H1 (cell line): ENCODE data around the gene TFF2. TPM values are rescaled to one million over a fixed set of nuclear protein-coding genes. Genes with fewer than 3 reads are reported as not detected.

Experiments used
- CTCF ChIA-PET: fragments of 300-600 bp; sonication (Branson Sonifier 250); formaldehyde crosslinking; loops from one replicate; lab custom pipeline; 2021; ENCODE audit not compliant: partially characterized antibody; lab: Charles Lee
- POLR2A ChIA-PET: fragments of 300-600 bp; sonication (Branson Sonifier 250); formaldehyde crosslinking; loops from one replicate; lab custom pipeline; 2021; ENCODE audit warnings: inconsistent platforms; ENCODE audit not compliant: partially characterized antibody; lab: Charles Lee
- DNase-seq, 2 experiments: peaks; one replicate each; pipeline versions ENCODE4 v3.0.0 to v3.0.0-alpha.2; 2010 to 2022; ENCODE audit warnings: low spot score in 2 of 2, low read depth in 1 of 2, mixed read lengths in 1 of 2
- FAIRE-seq: peaks from 2 replicates; lab custom pipeline; 2011; peaks lifted over from hg19 to GRCh38; lab: Jason Lieb, UNC
- H2AFZ ChIP-seq: 2 replicates; pipeline ENCODE4 v1.8.1; 2012; ENCODE audit warnings: low read length, inconsistent platforms
- H2AK5ac ChIP-seq: 2 replicates; pipeline ENCODE4 v1.6.1; 2013; ENCODE audit warnings: low read depth, low read length
- H2BK120ac ChIP-seq: replicated peaks from 2 replicates; pipeline ENCODE3; 2013; ENCODE audit warnings: low read depth, low read length, inconsistent platforms
- H2BK12ac ChIP-seq: 2 replicates; pipeline ENCODE4 v1.6.1; 2013; ENCODE audit warnings: low read depth, low read length
- H2BK15ac ChIP-seq: 2 replicates; pipeline ENCODE4 v1.6.1; 2013; ENCODE audit warnings: low read length
- H2BK20ac ChIP-seq: 2 replicates; pipeline ENCODE4 v1.6.1; 2013; ENCODE audit warnings: low read length
- H2BK5ac ChIP-seq: 2 replicates; pipeline ENCODE4 v1.6.1; 2013; ENCODE audit warnings: low read depth, low read length
- H3K14ac ChIP-seq: 2 replicates; pipeline ENCODE4 v1.6.1; 2013; ENCODE audit warnings: inconsistent platforms; ENCODE audit not compliant: insufficient read length
- H3K18ac ChIP-seq: 2 replicates; pipeline ENCODE4 v1.6.1; 2013; ENCODE audit warnings: low read length; ENCODE audit errors: extremely low read depth
- H3K23ac ChIP-seq: 2 replicates; pipeline ENCODE4 v1.6.1; 2013; ENCODE audit warnings: inconsistent platforms; ENCODE audit not compliant: insufficient read length
- H3K23me2 ChIP-seq: 2 replicates; pipeline ENCODE4 v1.6.1; 2013; ENCODE audit warnings: low read depth, low read length
- H3K27ac ChIP-seq: 2 replicates; pipeline ENCODE4 v1.6.1; 2011; ENCODE audit warnings: low read depth, low read length, inconsistent platforms
- H3K27me3 ChIP-seq, 4 experiments: replicated peaks in 1 of 4; 1 replicate in 1 of 4; 2 replicates in 3 of 4; pipeline versions ENCODE4 v1.6.1 to v1.8.1; 2011 to 2013; ENCODE audit warnings: low read length in 3 of 4, mild to moderate bottlenecking in 3 of 4, inconsistent platforms in 2 of 4, mixed read lengths in 2 of 4, moderate library complexity in 1 of 4; ENCODE audit not compliant: control insufficient read depth in 3 of 4, insufficient read depth in 3 of 4; ENCODE audit errors: extremely low read depth in 1 of 4
- H3K36me3 ChIP-seq, 4 experiments: 2 replicates each; pipeline versions ENCODE4 v1.6.1 to v1.8.1; 2011 to 2013; ENCODE audit warnings: mild to moderate bottlenecking in 4 of 4, low read length in 3 of 4, moderate library complexity in 2 of 4, control low read depth in 1 of 4, inconsistent platforms in 1 of 4; ENCODE audit not compliant: insufficient read depth in 4 of 4, control insufficient read depth in 2 of 4
- H3K4ac ChIP-seq: replicated peaks from 2 replicates; pipeline ENCODE3; 2013; ENCODE audit warnings: low read length, low read depth, mixed read lengths, inconsistent platforms; ENCODE audit not compliant: insufficient read length
- H3K4me1 ChIP-seq, 4 experiments: replicated peaks in 1 of 4; 1 replicate in 1 of 4; 2 replicates in 3 of 4; pipeline versions ENCODE4 v1.6.1 to v1.8.1; 2011 to 2013; ENCODE audit warnings: low read length in 3 of 4, inconsistent platforms in 2 of 4, mixed read lengths in 1 of 4; ENCODE audit not compliant: insufficient read depth in 4 of 4, control insufficient read depth in 3 of 4
- H3K4me2 ChIP-seq, 2 experiments: 2 replicates each; pipeline versions ENCODE4 v1.6.1 to v1.8.1; 2011 to 2013; ENCODE audit warnings: low read depth in 2 of 2, low read length in 2 of 2, control low read depth in 1 of 2, inconsistent platforms in 1 of 2, mild to moderate bottlenecking in 1 of 2; ENCODE audit not compliant: insufficient read depth in 1 of 2
- H3K4me3 ChIP-seq, 4 experiments: fragments of 200-600, 300-600 bp in 1 of 4; sonication (generic), shearing (Covaris generic), sonication (Bioruptor Twin) in 1 of 4; 2 replicates each; pipeline versions ENCODE4 v1.5.1 to v1.8.1; 2011 to 2016; ENCODE audit warnings: low read length in 4 of 4, low read depth in 3 of 4, control low read depth in 2 of 4, inconsistent platforms in 2 of 4, mild to moderate bottlenecking in 2 of 4, mixed read lengths in 1 of 4, moderate library complexity in 1 of 4; ENCODE audit not compliant: insufficient read depth in 2 of 4; ENCODE audit errors: extremely low read depth in 1 of 4
- H3K56ac ChIP-seq: replicated peaks from 2 replicates; pipeline ENCODE3; 2013; ENCODE audit warnings: low read depth, mild to moderate bottlenecking, mixed read lengths, low read length, inconsistent platforms; ENCODE audit not compliant: insufficient read length
- H3K79me1 ChIP-seq: 2 replicates; pipeline ENCODE4 v1.6.1; 2013; ENCODE audit warnings: low read depth, low read length, control low read depth
- H3K79me2 ChIP-seq, 2 experiments: 2 replicates each; pipeline versions ENCODE4 v1.6.1 to v1.8.1; 2012 to 2013; ENCODE audit warnings: low read length in 2 of 2, mild to moderate bottlenecking in 2 of 2, inconsistent platforms in 1 of 2; ENCODE audit not compliant: insufficient read depth in 2 of 2, control insufficient read depth in 1 of 2
- H3K9ac ChIP-seq, 4 experiments: replicated peaks in 1 of 4; 1 replicate in 1 of 4; 2 replicates in 3 of 4; pipeline versions ENCODE4 v1.6.1 to v1.8.1; 2011 to 2013; ENCODE audit warnings: low read depth in 3 of 4, low read length in 3 of 4, control low read depth in 2 of 4, mild to moderate bottlenecking in 2 of 4, moderate library complexity in 2 of 4, inconsistent platforms in 1 of 4; ENCODE audit errors: extremely low read depth in 1 of 4
- H3K9me3 ChIP-seq, 2 experiments: 2 replicates each; pipeline versions ENCODE4 v1.6.1 to v1.8.1; 2012 to 2013; ENCODE audit warnings: mild to moderate bottlenecking in 2 of 2, moderate library complexity in 2 of 2, control low read depth in 1 of 2, inconsistent platforms in 1 of 2, low read depth in 1 of 2, low read length in 1 of 2, mixed read lengths in 1 of 2; ENCODE audit not compliant: insufficient read depth in 2 of 2
- H4K20me1 ChIP-seq, 2 experiments: replicated peaks in 1 of 2; 2 replicates each; pipeline versions ENCODE3 to v1.8.1; 2011 to 2013; ENCODE audit warnings: inconsistent platforms in 2 of 2, low read length in 2 of 2, mild to moderate bottlenecking in 1 of 2; ENCODE audit not compliant: insufficient read depth in 2 of 2, control insufficient read depth in 1 of 2
- H4K5ac ChIP-seq: 2 replicates; pipeline ENCODE4 v1.6.1; 2013; ENCODE audit warnings: low read length, low read depth, mixed read lengths, inconsistent platforms; ENCODE audit not compliant: insufficient read length
- H4K8ac ChIP-seq: 2 replicates; pipeline ENCODE4 v1.8.0; 2013; ENCODE audit warnings: mild to moderate bottlenecking, moderate library complexity, low read length, inconsistent platforms; ENCODE audit not compliant: insufficient read depth; ENCODE audit errors: extremely low read depth
- H4K91ac ChIP-seq: replicated peaks from 2 replicates; pipeline ENCODE3; 2013; ENCODE audit warnings: low read length, mixed read lengths, inconsistent platforms; ENCODE audit not compliant: insufficient read length
- CBX8 ChIP-seq: fragments of 300-800, 300-1000 bp; sonication (generic); IDR thresholded peaks from 2 replicates; pipeline ENCODE4 v1.7.1; 2016; ENCODE audit warnings: low read depth, low read length, borderline replicate concordance
- CEBPB ChIP-seq: IDR thresholded peaks from 2 replicates; pipeline ENCODE4 v1.6.1; 2012; ENCODE audit warnings: low read depth, low read length
- EGR1 ChIP-seq: IDR thresholded peaks from 2 replicates; pipeline ENCODE4 v1.6.1; 2011; ENCODE audit warnings: low read depth, low read length, borderline replicate concordance
- FOSL1 ChIP-seq: IDR thresholded peaks from 2 replicates; pipeline ENCODE4 v1.6.1; 2011; ENCODE audit warnings: mild to moderate bottlenecking, low read depth, low read length, moderate library complexity; ENCODE audit not compliant: insufficient read depth
- HDAC2 ChIP-seq, 2 experiments: fragments of 300-600 bp in 1 of 2; sonication (generic) in 1 of 2; IDR thresholded peaks; 2 replicates each; pipeline ENCODE4 v1.6.1; 2011 to 2012; ENCODE audit warnings: low read depth in 2 of 2, low read length in 2 of 2, mild to moderate bottlenecking in 2 of 2, moderate library complexity in 2 of 2, borderline replicate concordance in 1 of 2, inconsistent platforms in 1 of 2
- JUND ChIP-seq: IDR thresholded peaks from 2 replicates; pipeline ENCODE4 v1.6.1; 2011; ENCODE audit warnings: mild to moderate bottlenecking, improper control_type of control experiment, low read length
- POU5F1 ChIP-seq: IDR thresholded peaks from 2 replicates; pipeline ENCODE4 v1.6.1; 2011; ENCODE audit warnings: low read depth, mild to moderate bottlenecking, low read length, moderate library complexity
- SIN3A ChIP-seq, 2 experiments: IDR thresholded peaks in 1 of 2; conservative IDR thresholded peaks in 1 of 2; 2 replicates each; pipeline ENCODE4 v1.6.1; 2011 to 2012; ENCODE audit warnings: low read length in 2 of 2, improper control_type of control experiment in 1 of 2, low read depth in 1 of 2, mild to moderate bottlenecking in 1 of 2
- SIRT6 ChIP-seq: IDR thresholded peaks from one replicate; pipeline ENCODE4 v1.7.1; 2012; ENCODE audit warnings: low read length, inconsistent platforms
- TAF7 ChIP-seq: optimal IDR thresholded peaks from 2 replicates; pipeline ENCODE3; 2011; ENCODE audit warnings: low read depth, mild to moderate bottlenecking, inconsistent platforms, low read length, moderate library complexity, borderline replicate concordance
- TCF12 ChIP-seq: IDR thresholded peaks from 2 replicates; pipeline ENCODE4 v1.6.1; 2011; ENCODE audit warnings: low read depth, mild to moderate bottlenecking, low read length
- YY1 ChIP-seq: IDR thresholded peaks from 2 replicates; pipeline ENCODE4 v1.6.1; 2011; ENCODE audit warnings: low read depth, mild to moderate bottlenecking, low read length
- WGBS, 2 experiments: shearing (Covaris generic) in 1 of 2; methylation state at CpG; one replicate each; pipeline versions ENCODE4 v1.1.6 to v1.1.7; 2013 to 2015; ENCODE audit warnings: low lambda C conversion rate in 2 of 2, mixed read lengths in 2 of 2, inconsistent platforms in 1 of 2, low coverage in 1 of 2, missing lambda C conversion rate in 1 of 2; ENCODE audit not compliant: insufficient replicate concordance in 2 of 2, insufficient coverage in 1 of 2, insufficient read length in 1 of 2; ENCODE audit errors: extremely low coverage in 1 of 2, missing lambda C conversion rate in 1 of 2; 5-methylcytosine and 5-hydroxymethylcytosine counted together
- polyA plus RNA-seq, 7 experiments: library from polyadenylated mRNA; depleted of rRNA in 3 of 7; stranded (reverse) in 5 of 7; unstranded in 2 of 7; fragments of >200 nt in 5 of 7; fragments of 200-250 nt in 2 of 7; gene quantifications; 1 replicate in 5 of 7; 2 replicates in 1 of 7; 4 replicates in 1 of 7; pipeline versions ENCODE4 v1.2.1 to v1.2.3, GENCODE V29; 2011 to 2013; ENCODE audit warnings: missing spikeins in 2 of 7, mixed read lengths in 2 of 7
- total RNA-seq: library from RNA; stranded (reverse); fragmentation: NEBNext Ultra II Directional; extraction: Animal tissue kit (Norgen Biotek cat#: 25700); gene quantifications from 2 replicates; pipeline ENCODE4 v1.2.1, GENCODE V29; 2021

TFF2 gene
- total and polyA plus RNA-seq, 2 of the 8 experiments (the other 6 are each of a cell fraction or from before 2014, with no cell fraction given): not detected

DNA sequence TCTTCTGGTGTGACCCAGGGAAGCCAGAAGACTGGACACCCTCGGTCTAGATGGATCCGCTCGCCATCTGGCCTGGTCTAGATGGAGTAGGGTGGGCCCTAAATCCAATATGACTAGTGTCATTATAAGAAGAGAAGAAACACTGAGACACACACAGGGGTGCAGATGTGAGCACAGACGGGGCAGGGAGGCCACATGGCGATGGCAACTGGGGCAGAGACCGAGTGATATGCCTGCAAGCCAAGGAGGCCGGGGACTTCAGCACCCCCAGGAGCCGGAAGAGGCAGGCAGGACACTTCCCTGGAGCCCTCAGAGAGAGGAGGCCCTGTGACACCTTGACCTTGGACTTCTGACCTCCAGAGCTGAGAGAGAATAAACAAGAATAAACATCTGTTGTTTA is 30.0 kb downstream of the TFF2 start:
- no peak overlapping the region for H3K14ac ChIP-seq
- no peak overlapping the region for H2BK120ac ChIP-seq
- H3K4me2 ChIP-seq: no peak overlapping the region
- H3K79me1 ChIP-seq: no peaks in the 10 kb centered on the region
- H3K9ac ChIP-seq: no peak overlapping the region
- H3K23ac ChIP-seq: no peak overlapping the region
- H3K18ac ChIP-seq: no peak overlapping the region
- peaks cover 0 to 4% of the 10 kb centered on the region in 2 experiments; a peak in 1 of 4 replicates for H3K9me3 ChIP-seq
- 0 out of 2 replicates have a peak overlapping the region, but pooled peaks have one; percentile 29 for H2BK15ac ChIP-seq
- no peak overlapping the region for H3K27ac ChIP-seq
- no peaks in the 10 kb centered on the region for H4K20me1 ChIP-seq
- H2AFZ ChIP-seq: no peak overlapping the region
- H4K91ac ChIP-seq: no peak overlapping the region
- no peaks in the 10 kb centered on the region for H3K23me2 ChIP-seq
- DNase-seq (no peak), FAIRE-seq (no peak)
- no peak overlapping the region for H2BK12ac ChIP-seq
- no peak overlapping the region for H2AK5ac ChIP-seq
- no peak overlapping the region for H2BK5ac ChIP-seq
- H3K27me3 ChIP-seq: no peaks in the 10 kb centered on the region
- ChIA-PET CTCF (interaction anchor here (1.2 to 14.3 kb wide), 3 partner anchors 10 to 41 kb away, joined by 3 to 137 read pairs (median 29); no protein-coding TSS in a partner anchor), POLR2A (no interaction called here)
- H3K4me1 ChIP-seq: peaks cover 4 to 13% (median 9%) of the 10 kb centered on the region in 4 experiments
- 92% methylated on average over 8 of the region's 8 CpGs; no CpG with 5 or more reads in 1 of the 2 experiments for WGBS, 2 experiments
- no peak overlapping the region for H2BK20ac ChIP-seq
- no peak overlapping the region for H3K56ac ChIP-seq
- H3K36me3 ChIP-seq: no peaks in the 10 kb centered on the region
- no peak overlapping the region for H3K4ac ChIP-seq
- no peak overlapping the region for H4K5ac ChIP-seq
- H3K4me3 ChIP-seq: no peak overlapping the region
- no peaks in the 10 kb centered on the region for H3K79me2 ChIP-seq
- TF ChIP-seq JUND: no peak
- no peak for TF ChIP-seq FOSL1
- TF ChIP-seq POU5F1: no peak
- TF ChIP-seq CBX8: no peak
- no peak for TF ChIP-seq SIN3A (conservative IDR thresholded peaks at IDR 0.05 in 1 of 2, IDR thresholded peaks at IDR 0.05 in 1 of 2; ENCODE audit: low read depth in 1 of 2, low read length in 2 of 2)
- TF ChIP-seq CEBPB: no peak
- TF ChIP-seq TAF7: no peak
- TF ChIP-seq EGR1: no peak
- TF ChIP-seq SIRT6: no peak
- TF ChIP-seq TCF12: no peak
- no peak for TF ChIP-seq HDAC2 (IDR thresholded peaks at IDR 0.05; ENCODE audit: borderline replicate concordance in 1 of 2, low read depth in 2 of 2, low read length in 2 of 2)
- no peak for TF ChIP-seq YY1
- H4K8ac ChIP-seq: no peak overlapping the region; the same call in 1 of the 2 replicates
